HG03457 (cell line): ENCODE data around the gene MYADML2.
"Not testable (repeated sequence)": the region's sequence is repeated elsewhere in the genome, so short reads cannot be mapped to it uniquely, and the experiment has no call there.

Source experiments
- ATAC-seq: cut with Tn5 transposase; IDR thresholded peaks from one replicate; pipeline ENCODE4 v1.9.1; 2021; ENCODE audit warnings: moderate number of reproducible peaks; ENCODE audit not compliant: unreplicated experiment

Gene MYADML2

GRCh38 chr17:81926451-81927151, 20.4 kb downstream of the MYADML2 start:
- ATAC-seq = no peak

DNA sequence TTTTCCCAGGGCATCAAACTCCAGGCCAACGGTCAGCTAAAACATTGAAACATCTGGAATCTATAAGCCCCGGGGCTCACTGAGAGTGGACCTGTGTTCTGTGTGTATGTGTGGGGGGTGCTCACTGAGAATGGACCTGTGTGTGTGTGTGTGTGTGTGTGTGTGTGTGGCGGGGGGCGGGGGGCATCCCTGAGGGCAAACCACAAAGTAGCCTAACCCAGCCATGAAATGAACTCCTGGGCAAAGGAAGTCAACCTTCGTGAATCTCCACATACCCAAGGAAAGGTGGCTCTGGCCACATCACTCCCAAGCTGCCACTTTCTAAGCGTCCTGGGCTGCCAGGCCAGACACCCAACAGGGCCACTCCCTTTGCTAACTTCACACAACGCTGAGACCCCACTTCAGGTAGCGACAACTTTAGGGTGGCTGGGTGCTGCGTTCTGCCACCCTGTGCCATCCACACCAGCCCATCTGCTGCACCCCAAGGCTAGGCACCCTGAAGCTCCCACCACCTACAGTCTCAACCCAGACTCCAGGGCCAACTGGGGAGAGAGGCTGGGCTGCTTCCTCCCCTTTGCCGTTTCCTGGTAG, 21.1 kb downstream of the MYADML2 start:
- no peak for ATAC-seq

DNA sequence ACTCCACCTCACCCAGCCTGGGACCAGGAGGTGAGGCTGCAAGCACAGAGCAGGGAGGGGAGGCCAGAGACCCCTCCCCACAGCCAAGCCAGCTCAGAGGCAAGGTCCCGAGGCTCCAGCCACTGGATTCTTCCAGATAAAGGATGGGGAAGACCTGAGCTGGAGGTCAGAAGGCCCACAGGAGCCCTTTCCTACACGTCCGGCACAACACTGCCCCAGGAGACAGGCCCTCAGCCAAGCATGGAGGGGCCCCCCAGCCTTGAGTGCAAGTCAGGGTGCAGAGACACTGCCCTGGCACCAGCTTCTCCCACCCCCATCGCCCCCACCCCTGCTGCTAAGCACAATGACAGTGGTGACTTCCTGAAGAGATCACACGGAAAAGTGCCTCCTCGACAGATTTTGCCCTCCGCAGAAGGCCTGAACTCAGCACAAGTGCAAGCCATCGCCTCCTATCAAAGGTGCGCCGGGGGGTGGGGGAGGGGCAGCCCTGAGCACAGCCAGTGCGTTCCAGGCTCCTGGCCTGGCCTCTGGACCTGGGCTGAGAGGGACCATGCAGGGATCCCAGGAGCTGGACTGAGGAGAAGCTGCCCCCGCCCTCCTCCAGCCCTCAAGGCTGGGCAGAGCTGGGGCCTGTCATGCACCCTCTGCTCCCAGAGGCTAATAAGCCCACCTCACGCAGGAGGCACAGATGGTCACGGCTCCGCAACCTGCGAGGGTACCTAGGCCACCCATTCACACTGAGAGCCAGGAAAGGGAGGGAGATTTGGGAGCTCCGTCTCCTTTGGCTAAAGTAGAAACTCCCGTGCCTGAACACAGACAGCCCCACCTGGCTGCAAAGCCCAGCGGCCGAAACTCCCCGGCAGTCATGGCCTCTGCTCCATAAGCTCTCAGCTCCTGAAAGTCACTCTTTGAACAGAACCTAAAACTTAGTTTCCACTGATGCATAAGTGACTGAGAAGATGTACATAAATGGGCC, 22.2 kb downstream of the MYADML2 start:
- ATAC-seq = no peak

DNA sequence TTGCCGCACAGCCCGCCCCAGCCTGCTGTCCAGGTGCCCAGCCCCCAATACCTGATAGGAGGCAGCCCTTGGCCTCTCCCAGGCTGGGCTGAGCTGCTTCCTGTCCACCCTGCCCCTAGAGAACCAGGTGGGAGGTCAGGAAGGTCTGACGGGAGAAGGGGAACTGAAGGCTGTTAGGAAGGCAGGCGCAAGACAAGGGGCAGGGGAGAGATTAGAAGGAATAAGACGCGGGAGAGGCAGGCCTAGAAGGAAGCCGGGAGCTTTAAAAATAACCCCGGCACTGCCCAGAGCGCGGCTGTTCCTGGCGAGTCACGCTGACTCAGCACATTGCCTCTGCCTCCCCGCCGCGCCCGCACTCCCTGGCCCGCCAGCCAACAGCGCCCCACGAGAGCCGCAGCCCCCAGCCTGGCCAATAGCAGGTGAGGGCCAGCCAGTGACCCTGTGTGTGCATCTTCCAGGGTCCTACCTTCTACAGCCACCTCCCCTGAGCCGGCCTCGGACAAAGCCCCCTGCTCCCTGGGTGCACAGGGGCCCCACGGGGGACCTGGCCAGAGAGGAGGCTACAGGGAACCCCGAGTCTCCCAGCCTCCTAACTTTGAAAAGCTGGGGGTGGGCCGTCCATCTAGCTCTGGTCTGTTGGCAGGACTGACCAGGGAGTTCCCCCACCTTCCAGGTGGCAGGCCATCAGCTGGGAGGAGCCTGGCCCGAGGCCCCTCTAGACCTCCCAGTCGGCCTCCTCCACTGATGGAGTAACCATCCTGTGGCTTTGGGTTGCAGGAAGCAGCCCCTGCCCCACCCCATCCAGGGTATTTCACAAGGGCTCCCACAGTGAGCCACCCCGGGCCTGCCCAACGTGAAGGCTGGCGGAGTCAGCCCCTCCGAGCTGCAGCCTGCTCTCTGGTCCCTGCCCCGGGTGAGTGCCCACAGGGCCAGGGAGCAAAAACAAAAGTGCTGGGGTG, 23.5 kb downstream of the MYADML2 start:
- ATAC-seq = no peak

DNA sequence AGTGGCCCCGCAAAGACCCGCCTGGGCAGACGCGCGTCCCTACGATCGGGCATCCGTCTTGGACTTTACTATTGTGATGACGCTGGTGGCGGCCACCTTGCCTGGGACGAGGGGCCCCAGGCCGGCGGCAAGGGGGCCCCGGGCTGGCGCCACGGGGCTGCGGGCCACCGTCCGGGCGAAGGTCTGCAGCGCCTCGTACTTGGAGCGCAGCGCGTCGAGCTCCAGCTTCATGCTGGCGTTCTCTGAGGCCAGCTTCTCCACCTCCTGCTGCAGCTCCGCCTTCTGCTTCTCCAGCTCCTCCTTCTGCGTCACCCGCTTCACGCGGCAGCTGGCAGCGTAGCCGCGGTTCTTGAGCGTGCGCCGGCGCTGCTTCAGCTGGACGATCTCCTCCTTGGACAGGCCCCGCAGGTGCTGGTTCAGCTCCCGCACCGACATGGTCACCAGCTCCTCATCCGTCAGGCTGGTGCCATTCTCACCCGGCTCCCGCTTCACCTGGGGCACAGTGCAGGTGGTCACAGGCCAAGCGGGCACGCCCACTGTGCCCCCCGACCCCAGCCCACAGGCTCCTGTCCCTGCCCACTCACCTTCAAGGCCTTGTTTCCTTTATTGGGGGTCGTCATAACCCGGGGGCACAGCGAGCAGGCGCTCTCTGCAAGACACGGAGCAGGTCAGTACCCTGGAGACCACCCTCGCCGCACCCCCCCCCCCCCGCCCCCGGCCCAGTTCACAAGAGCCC, 24.3 kb downstream of the MYADML2 start:
- no peak for ATAC-seq

GRCh38 chr17:81921996-81922565, 25.0 kb downstream of the MYADML2 start:
- ATAC-seq = no peak

GRCh38 chr17:81921537-81921862, 25.5 kb downstream of the MYADML2 start:
- no peak for ATAC-seq

GRCh38 chr17:81920612-81921536, 26.2 kb downstream of the MYADML2 start:
- ATAC-seq = no peak

DNA sequence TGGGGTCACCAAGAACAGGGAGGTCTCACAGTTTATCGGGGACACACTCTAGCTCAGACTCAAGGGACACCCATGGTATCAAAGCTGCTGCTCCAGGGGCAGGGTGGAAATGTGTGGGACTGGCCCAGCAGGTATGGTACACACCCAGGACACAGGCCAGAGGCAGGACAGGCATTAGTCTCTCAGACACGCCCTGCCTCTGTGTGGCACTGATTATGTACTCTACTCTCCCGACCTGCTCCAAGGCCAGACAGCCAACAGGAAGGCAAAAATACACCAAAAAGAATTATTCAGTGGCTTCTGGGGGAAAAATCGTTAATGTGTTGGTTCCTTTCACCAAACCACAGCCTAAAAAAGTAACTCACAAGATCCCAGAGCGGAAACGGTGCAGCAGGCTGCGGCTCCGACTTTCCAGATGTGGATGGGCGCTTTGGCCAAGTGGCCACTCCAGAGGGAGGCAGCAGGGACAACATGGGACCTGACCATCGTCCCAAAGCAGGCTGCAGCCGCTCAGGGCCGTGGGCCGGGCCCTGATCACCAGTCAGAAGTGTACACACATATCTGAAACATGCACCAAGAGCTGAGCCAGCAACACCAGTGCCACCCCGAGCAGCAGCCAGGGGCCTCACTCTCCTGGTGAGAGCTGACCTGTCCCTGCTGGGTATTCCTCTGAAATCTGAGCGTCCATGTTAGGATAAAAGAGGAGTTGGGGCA, 28.0 kb downstream of the MYADML2 start:
- no peak for ATAC-seq

DNA sequence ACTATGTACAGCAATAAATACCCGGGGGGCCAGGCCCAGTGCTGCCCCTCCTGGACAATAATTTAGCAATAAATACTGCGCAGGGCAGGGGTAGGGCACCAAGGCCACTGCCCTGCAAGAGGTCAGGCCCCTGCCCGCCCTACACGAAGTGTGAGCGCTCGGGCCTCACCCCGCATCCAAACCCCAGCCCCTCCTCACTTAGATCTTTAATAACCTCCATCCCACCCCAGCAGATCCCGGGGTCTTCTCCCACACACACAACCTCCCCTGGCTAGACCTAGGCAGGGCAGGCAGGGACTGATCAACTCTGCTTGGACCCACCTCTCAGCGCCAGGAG, 28.7 kb downstream of the MYADML2 start:
- ATAC-seq = not testable (repeated sequence)

- peak; percentile 30 for ATAC-seq
These were observed 29.3 kb downstream of the MYADML2 start, which contains the start of gene SIRT7 for GRCh38 chr17:81917565-81918332. Gene SIRT7, minus strand, starts transcription at chr17:81918176. Its CDS starts 45 bp downstream, at chr17:81918131.

DNA sequence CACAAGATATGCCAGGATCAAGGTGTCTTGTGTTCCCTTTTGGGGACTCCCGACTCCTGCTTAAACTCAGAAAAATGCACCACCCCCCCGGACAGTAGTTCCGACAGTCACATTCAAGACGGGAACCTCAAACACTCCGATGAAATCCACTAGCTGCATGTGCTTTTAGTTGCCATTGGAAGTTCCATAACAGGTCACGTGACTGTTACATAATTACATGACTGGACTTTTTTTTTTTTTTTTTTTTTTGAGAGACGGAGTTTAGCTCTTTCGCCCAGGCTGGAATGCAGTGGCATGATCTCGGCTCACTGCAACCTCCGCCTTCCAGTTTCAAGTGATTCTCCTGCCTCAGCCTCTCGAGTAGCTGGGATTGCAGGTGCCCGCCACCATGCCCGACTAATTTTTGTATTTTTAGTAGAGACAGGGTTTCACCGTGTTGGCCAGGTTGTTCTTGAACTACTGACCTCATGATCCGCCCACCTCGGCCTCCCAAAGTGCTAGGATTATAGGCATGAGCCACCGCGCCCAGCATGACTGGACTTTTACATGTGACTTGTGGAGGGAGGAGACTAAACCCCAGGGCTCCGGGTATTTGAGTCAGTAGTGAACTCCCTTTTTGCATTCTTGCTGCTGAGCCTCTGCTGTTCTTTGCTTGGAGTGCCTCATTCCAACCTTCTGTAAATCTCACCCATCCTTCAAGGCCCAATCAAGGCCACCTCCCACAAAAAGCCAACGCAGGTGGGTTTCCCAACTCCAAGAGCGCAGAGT, 30.6 kb downstream of the MYADML2 start:
- ATAC-seq = no peak

DNA sequence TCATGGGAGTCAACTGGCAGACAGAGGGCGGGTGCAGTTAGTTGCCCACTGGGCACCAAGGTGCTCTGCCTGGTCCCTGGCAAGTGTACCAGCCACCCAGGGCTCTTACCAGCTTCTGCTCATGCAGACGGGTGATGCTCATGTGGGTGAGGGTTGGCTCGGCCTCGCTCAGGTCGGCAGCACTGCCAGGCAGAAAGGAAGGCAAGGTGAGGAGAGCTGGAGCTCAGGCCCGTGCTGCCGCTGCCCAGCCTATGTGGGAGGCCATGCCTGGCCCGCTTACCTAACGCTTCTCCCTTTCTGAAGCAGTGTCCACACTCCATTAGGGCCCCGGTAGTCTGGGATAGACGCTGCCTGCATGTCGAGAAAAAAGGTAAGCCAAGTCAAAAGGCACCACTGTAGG, 31.7 kb downstream of the MYADML2 start:
- ATAC-seq = no peak

GRCh38 chr17:81914103-81914850, 32.8 kb downstream of the MYADML2 start:
- no peak for ATAC-seq

DNA sequence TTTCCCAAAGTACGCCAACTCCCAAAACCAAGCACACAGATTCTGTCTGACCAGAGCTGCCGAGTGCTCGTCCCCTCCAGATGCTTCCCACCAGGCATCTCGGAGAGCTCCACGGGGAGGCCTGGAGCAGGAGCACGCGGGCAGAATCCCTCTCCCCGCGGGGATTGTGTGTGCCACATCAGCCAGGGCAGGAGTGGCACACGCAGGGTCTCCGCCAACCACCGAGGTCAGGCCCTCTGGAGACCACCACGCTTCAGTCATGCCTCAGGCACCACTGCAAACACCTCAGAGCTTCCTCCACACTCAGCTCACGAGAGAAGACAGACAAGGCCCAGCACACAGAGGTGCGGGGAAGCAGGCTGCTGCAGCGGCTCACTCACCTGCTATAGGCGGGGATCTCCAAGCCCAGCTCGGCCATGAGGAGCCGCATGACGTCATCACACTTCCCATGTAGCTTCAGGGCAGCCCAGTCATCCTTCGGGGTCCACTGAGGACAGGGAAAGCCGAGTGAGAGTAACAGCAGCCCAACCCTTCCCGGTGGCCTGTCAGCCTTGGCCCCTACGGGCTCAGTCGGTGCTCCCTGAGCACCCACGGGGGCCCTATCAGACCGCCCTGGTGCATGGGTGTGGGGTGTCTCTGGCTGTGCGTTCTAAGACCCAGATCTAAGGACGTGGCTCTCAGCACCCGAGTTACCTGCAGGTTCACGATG, 33.5 kb downstream of the MYADML2 start:
- ATAC-seq = no peak
